SK-N-SH treated with all-trans-retinoic acid at 6 μM for 48 hours (cell line): ENCODE data around the gene NGDN.

ENCODE experiments used
- ATAC-seq: fragments of 200-7000 bp; cut with Tn5 transposase; 3 replicates; pipeline ENCODE4 v1.9.1; 2020; ENCODE audit warnings: mild to moderate bottlenecking, moderate library complexity
- BACH2 ChIP-seq: fragments of 250-450 bp; sonication (Bioruptor Pico); IDR thresholded peaks from 2 replicates; pipeline ENCODE4 v1.9.0; 2021; ENCODE audit warnings: mild to moderate bottlenecking, borderline replicate concordance
- CSDC2 ChIP-seq: fragments of 250-450 bp; sonication (Bioruptor Pico); IDR thresholded peaks from 2 replicates; pipeline ENCODE4 v1.5.0; 2020; ENCODE audit warnings: mild to moderate bottlenecking, moderate library complexity
- ESRRG ChIP-seq: fragments of 250-450 bp; sonication (Bioruptor Pico); IDR thresholded peaks from 2 replicates; pipeline ENCODE4 v1.6.1; 2021; ENCODE audit warnings: mild to moderate bottlenecking
- GLIS3 ChIP-seq: fragments of 250-450 bp; sonication (Bioruptor Pico); IDR thresholded peaks from 2 replicates; pipeline ENCODE4 v1.5.0; 2020; ENCODE audit warnings: mild to moderate bottlenecking, moderate library complexity
- ISL1 ChIP-seq: fragments of 250-450 bp; sonication (Bioruptor Pico); IDR thresholded peaks from 2 replicates; pipeline ENCODE4 v2.1.2; 2022; ENCODE audit warnings: mild to moderate bottlenecking, moderate library complexity
- OSR1 ChIP-seq: fragments of 250-450 bp; sonication (Bioruptor Pico); IDR thresholded peaks from 2 replicates; pipeline ENCODE4 v1.8.0; 2022; ENCODE audit warnings: moderate library complexity, mild to moderate bottlenecking, inconsistent platforms
- PPARA ChIP-seq: fragments of 250-450 bp; sonication (Bioruptor Pico); IDR thresholded peaks from 2 replicates; pipeline ENCODE4 v1.5.0; 2020; ENCODE audit warnings: mild to moderate bottlenecking, borderline replicate concordance
- SNAI2 ChIP-seq: fragments of 250-450 bp; sonication (Bioruptor Pico); IDR thresholded peaks from 2 replicates; pipeline ENCODE4 v1.5.0; 2020; ENCODE audit warnings: mild to moderate bottlenecking, moderate library complexity
- TCF4 ChIP-seq: fragments of 250-450 bp; sonication (Bioruptor Pico); IDR thresholded peaks from 2 replicates; pipeline ENCODE4 v1.8.0; 2021; ENCODE audit warnings: mild to moderate bottlenecking, moderate library complexity, borderline replicate concordance
- TOX ChIP-seq: fragments of 250-450 bp; sonication (Bioruptor Pico); IDR thresholded peaks from 2 replicates; pipeline ENCODE4 v1.8.0; 2021; ENCODE audit warnings: mild to moderate bottlenecking, moderate library complexity, borderline replicate concordance
- ZC3H10 ChIP-seq: fragments of 250-450 bp; sonication (Bioruptor Pico); IDR thresholded peaks from 2 replicates; pipeline ENCODE4 v1.5.1; 2021; ENCODE audit warnings: mild to moderate bottlenecking, moderate library complexity
- ZFP30 ChIP-seq: fragments of 450-650 bp; formaldehyde crosslinking; IDR thresholded peaks from 2 replicates; pipeline ENCODE4 v1.5.0; 2022; ENCODE audit warnings: mild to moderate bottlenecking, moderate library complexity
- ZNF565 ChIP-seq: fragments of 450-650 bp; formaldehyde crosslinking; conservative IDR thresholded peaks from 2 replicates; pipeline ENCODE4 v1.5.0; 2020; ENCODE audit warnings: low read depth, mild to moderate bottlenecking, moderate library complexity
- ZNF70 ChIP-seq: fragments of 450-650 bp; formaldehyde crosslinking; IDR thresholded peaks from 2 replicates; pipeline ENCODE4 v1.5.0; 2020; ENCODE audit warnings: mild to moderate bottlenecking, moderate library complexity
- TF ChIP-seq, protein P1 (sequence below): fragments of 250-450 bp; sonication (Bioruptor Pico); IDR thresholded peaks from 2 replicates; pipeline ENCODE4 v1.8.0; 2020; ENCODE audit warnings: mild to moderate bottlenecking, moderate library complexity, borderline replicate concordance
- TF ChIP-seq, protein P2 (sequence below): fragments of 250-450 bp; sonication (Bioruptor Pico); IDR thresholded peaks from 2 replicates; pipeline ENCODE4 v1.5.1; 2020; ENCODE audit warnings: low read depth, mild to moderate bottlenecking, moderate library complexity
- TF ChIP-seq, protein P3 (sequence below): fragments of 250-450 bp; sonication (Bioruptor Pico); IDR thresholded peaks from 2 replicates; pipeline ENCODE4 v1.5.0; 2020; ENCODE audit warnings: mild to moderate bottlenecking, moderate library complexity
- TF ChIP-seq, protein P4 (sequence below): fragments of 250-450 bp; sonication (Bioruptor Pico); IDR thresholded peaks from 2 replicates; pipeline ENCODE4 v1.5.1; 2021; ENCODE audit warnings: mild to moderate bottlenecking, moderate library complexity
- TF ChIP-seq, protein P5 (sequence below): fragments of 250-450 bp; sonication (Bioruptor Pico); IDR thresholded peaks from 2 replicates; pipeline ENCODE4 v1.8.0; 2021; ENCODE audit warnings: low read depth, mild to moderate bottlenecking, moderate library complexity, borderline replicate concordance

NGDN gene

DNA sequence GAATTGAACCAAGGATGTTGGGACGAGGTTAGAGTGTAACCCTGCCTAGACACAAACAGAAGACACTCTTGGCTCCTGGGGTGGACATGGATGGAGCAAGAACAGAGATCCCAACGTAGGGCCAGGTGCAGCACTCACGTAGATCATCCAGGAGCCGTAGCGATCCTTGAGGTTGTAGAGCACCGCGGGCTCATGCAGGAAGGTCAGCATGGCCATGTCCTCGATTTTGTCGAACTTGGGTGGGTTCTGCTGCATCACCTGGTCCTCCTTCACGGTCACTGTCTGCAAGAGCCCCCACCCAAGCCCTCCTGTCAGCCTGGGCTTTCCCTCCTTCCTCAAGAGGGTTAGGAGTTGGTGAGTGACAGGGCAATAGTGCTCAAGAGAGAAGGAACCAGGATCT is 36.6 kb upstream of the NGDN start:
- TF ChIP-seq, protein P1, sequence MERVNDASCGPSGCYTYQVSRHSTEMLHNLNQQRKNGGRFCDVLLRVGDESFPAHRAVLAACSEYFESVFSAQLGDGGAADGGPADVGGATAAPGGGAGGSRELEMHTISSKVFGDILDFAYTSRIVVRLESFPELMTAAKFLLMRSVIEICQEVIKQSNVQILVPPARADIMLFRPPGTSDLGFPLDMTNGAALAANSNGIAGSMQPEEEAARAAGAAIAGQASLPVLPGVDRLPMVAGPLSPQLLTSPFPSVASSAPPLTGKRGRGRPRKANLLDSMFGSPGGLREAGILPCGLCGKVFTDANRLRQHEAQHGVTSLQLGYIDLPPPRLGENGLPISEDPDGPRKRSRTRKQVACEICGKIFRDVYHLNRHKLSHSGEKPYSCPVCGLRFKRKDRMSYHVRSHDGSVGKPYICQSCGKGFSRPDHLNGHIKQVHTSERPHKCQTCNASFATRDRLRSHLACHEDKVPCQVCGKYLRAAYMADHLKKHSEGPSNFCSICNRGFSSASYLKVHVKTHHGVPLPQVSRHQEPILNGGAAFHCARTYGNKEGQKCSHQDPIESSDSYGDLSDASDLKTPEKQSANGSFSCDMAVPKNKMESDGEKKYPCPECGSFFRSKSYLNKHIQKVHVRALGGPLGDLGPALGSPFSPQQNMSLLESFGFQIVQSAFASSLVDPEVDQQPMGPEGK (CRISPR knock-in tag) = no peak
- TF ChIP-seq CSDC2 (no peak), BACH2 (CRISPR knock-in tag) (no peak), GLIS3 (CRISPR knock-in tag) (no peak), ISL1 (CRISPR knock-in tag) (no peak)
- TF ChIP-seq, protein P2, sequence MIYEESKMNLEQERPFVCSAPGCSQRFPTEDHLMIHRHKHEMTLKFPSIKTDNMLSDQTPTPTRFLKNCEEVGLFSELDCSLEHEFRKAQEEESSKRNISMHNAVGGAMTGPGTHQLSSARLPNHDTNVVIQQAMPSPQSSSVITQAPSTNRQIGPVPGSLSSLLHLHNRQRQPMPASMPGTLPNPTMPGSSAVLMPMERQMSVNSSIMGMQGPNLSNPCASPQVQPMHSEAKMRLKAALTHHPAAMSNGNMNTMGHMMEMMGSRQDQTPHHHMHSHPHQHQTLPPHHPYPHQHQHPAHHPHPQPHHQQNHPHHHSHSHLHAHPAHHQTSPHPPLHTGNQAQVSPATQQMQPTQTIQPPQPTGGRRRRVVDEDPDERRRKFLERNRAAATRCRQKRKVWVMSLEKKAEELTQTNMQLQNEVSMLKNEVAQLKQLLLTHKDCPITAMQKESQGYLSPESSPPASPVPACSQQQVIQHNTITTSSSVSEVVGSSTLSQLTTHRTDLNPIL = no peak
- TF ChIP-seq, protein P3, sequence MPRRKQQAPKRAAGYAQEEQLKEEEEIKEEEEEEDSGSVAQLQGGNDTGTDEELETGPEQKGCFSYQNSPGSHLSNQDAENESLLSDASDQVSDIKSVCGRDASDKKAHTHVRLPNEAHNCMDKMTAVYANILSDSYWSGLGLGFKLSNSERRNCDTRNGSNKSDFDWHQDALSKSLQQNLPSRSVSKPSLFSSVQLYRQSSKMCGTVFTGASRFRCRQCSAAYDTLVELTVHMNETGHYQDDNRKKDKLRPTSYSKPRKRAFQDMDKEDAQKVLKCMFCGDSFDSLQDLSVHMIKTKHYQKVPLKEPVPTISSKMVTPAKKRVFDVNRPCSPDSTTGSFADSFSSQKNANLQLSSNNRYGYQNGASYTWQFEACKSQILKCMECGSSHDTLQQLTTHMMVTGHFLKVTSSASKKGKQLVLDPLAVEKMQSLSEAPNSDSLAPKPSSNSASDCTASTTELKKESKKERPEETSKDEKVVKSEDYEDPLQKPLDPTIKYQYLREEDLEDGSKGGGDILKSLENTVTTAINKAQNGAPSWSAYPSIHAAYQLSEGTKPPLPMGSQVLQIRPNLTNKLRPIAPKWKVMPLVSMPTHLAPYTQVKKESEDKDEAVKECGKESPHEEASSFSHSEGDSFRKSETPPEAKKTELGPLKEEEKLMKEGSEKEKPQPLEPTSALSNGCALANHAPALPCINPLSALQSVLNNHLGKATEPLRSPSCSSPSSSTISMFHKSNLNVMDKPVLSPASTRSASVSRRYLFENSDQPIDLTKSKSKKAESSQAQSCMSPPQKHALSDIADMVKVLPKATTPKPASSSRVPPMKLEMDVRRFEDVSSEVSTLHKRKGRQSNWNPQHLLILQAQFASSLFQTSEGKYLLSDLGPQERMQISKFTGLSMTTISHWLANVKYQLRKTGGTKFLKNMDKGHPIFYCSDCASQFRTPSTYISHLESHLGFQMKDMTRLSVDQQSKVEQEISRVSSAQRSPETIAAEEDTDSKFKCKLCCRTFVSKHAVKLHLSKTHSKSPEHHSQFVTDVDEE (CRISPR knock-in tag) = no peak
- ATAC-seq = no peak

DNA sequence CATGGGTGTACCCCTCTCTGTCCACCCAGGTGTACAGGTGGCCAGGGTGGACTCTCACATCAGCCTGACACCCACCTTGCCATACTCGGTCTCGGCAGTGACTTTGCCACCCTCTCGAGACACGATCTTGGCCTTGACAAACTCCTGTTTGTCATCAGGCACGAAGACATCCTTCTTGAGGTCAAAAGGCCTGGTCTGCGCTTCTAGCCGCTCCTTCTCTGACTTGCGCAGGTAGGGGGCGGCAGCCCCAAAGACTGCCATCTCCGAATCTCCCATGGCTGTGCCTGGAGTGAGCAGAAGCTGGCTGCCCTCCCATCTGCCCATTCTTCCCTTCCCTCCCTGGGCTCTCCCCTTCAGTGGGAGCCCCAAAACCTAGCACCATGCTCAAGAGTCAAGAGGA is 36.0 kb upstream of the NGDN start:
- no peak for TF ChIP-seq SNAI2 (CRISPR knock-in tag)
- no peak for TF ChIP-seq ZNF70 (CRISPR knock-in tag)
- TF ChIP-seq, protein P4, sequence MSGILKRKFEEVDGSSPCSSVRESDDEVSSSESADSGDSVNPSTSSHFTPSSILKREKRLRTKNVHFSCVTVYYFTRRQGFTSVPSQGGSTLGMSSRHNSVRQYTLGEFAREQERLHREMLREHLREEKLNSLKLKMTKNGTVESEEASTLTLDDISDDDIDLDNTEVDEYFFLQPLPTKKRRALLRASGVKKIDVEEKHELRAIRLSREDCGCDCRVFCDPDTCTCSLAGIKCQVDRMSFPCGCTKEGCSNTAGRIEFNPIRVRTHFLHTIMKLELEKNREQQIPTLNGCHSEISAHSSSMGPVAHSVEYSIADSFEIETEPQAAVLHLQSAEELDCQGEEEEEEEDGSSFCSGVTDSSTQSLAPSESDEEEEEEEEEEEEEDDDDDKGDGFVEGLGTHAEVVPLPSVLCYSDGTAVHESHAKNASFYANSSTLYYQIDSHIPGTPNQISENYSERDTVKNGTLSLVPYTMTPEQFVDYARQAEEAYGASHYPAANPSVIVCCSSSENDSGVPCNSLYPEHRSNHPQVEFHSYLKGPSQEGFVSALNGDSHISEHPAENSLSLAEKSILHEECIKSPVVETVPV = no peak
- TF ChIP-seq ZNF565 (CRISPR knock-in tag) = no peak
- no peak for TF ChIP-seq ESRRG (CRISPR knock-in tag)
- TF ChIP-seq CSDC2 = no peak
- TF ChIP-seq BACH2 (CRISPR knock-in tag) = no peak
- ATAC-seq = no peak

DNA sequence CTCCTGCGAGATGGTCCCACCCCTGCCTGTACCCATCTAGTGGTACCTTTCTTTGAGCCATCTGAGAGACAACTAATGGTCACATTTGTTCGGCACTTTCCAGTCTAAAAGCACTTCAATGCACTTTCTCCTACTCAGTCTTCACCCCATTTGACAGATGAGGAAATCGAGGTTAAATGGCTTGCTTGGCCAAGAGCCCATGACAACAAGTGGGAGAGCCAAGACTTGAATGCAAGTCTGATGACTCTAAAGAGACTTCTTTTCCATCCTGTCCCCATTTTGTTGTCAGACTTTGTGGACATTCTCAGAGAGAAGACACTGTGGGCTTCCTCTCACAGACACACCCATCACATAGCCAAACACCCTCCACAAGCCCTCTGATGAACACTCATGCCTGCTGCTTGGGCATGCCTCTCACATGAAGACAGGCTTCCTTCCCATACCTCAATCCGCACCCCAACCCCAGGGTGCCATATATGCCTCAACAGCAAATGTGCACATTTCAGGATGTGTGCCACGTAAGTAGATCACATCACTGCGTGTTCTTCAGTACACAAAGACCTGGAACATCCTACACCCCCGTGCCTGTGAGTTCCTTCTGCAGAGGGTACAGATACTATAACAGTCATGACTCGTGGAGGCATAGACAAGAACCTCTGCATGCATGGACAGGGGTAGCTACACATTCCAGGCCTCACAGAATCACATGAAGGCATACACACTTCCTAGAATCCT is 34.8 kb upstream of the NGDN start:
- ATAC-seq = no peak
- TF ChIP-seq ZFP30 (CRISPR knock-in tag) (no peak), CSDC2 (no peak), GLIS3 (CRISPR knock-in tag) (no peak), TCF4 (CRISPR knock-in tag) (no peak), BACH2 (CRISPR knock-in tag) (no peak), ZNF565 (CRISPR knock-in tag) (no peak), PPARA (CRISPR knock-in tag) (no peak), OSR1 (CRISPR knock-in tag) (no peak), TOX (no peak), ZC3H10 (CRISPR knock-in tag) (no peak), ISL1 (CRISPR knock-in tag) (no peak)
- TF ChIP-seq, protein P3 (CRISPR knock-in tag) = no peak
- TF ChIP-seq, protein P2 = no peak
- TF ChIP-seq, protein P5, sequence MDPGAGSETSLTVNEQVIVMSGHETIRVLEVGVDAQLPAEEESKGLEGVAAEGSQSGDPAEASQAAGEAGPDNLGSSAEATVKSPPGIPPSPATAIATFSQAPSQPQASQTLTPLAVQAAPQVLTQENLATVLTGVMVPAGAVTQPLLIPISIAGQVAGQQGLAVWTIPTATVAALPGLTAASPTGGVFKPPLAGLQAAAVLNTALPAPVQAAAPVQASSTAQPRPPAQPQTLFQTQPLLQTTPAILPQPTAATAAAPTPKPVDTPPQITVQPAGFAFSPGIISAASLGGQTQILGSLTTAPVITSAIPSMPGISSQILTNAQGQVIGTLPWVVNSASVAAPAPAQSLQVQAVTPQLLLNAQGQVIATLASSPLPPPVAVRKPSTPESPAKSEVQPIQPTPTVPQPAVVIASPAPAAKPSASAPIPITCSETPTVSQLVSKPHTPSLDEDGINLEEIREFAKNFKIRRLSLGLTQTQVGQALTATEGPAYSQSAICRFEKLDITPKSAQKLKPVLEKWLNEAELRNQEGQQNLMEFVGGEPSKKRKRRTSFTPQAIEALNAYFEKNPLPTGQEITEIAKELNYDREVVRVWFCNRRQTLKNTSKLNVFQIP (CRISPR knock-in tag) = no peak
